Measurements from ENCODE around the gene TP53TG5.

The TP53TG5 gene

DNA sequence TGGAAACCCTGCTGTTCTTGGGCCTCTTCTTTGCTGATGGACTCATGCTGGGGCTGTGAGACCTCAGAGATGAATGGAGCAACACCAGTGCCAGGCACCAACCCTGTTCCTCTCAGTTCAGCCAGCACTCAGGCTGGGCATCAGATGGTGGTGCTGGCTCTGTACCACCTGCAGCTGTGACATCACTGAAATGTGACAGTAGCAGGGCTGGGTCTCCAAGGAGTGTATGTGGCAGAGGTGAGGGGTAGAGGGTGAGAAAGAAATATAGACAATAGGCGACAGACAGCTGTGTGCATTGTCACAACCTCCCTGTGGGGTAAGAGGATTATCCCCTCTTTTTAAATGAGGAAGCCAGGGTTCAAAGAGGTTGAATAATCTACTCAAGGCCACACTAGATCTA, at the start of gene TP53TG5:
TP53TG5 (minus strand) TSS at position 135 of the 400 bp plus-strand sequence; CDS start at position 46, 89 bp downstream.
- DNase-seq: no peak

- DNase-seq: no peak
These were observed 49.4 kb upstream of the TP53TG5 start for GRCh38 chr20:45427236-45428149.

DNA sequence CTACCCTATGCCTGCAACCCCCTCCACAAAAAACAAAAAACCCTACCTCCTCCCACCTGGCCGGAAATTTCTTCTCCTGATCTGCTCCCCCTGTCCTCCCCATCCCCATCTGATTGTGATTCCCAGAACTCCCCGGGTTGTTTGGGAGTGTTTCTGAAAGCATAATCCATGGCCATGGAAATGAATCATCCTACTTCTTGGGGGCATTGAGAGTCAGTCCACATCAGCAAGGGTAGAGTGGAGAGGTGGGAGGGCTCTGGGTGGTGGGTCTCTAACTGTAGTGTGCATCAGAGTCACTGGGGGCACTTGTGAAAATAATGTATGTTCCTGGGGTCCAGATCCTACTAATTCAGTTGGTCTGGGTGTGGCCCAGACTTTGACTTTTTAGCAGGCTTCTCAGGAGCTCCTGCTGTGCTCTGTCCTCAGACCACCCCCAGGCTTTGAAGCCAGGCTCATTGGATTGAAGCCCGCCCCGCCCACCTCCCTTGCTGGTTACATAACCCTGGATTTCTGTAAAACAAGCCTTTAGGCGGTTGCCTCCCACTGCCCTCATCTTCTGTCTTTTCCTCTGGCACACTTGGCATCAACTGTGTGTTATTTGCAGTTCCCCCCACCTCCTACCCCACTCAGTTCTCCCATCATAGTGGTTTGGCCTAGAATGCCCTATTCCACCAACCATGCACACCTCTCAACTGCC, 48.3 kb upstream of the TP53TG5 start:
- no peak for DNase-seq

DNA sequence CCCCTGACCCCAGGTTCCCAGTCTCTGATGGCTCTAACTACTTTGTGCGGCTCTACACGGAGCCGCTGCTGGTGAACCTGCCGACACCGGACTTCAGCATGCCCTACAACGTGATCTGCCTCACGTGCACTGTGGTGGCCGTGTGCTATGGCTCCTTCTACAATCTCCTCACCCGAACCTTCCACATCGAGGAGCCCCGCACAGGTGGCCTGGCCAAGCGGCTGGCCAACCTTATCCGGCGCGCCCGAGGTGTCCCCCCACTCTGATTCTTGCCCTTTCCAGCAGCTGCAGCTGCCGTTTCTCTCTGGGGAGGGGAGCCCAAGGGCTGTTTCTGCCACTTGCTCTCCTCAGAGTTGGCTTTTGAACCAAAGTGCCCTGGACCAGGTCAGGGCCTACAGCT, 47.4 kb upstream of the TP53TG5 start:
- DNase-seq: no peak

DNA sequence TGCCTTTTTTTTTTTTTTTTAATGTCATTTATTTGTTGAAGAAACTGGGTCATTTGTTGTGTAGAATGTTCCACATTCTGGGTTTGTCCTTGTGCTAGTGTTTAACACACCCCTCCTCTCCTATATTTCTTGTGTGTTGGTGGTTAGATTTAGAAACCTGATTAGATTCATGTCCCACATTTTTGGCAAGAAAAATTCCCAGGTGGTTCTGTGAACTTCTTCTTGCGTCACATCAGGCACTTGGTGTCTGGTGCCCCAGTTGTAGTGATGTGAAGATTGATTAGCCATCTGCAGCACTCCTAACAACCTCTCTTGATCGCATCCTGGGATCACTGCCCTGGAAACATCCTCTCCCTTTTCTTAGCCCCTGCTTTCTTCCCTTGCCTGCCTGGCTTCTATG, 45.6 kb upstream of the TP53TG5 start:
- DNase-seq: no peak

- DNase-seq: no peak
These were observed 42.0 kb upstream of the TP53TG5 start for GRCh38 chr20:45420125-45420524.

GRCh38 chr20:45419188-45420091, 41.3 kb upstream of the TP53TG5 start:
- no peak for DNase-seq

DNA sequence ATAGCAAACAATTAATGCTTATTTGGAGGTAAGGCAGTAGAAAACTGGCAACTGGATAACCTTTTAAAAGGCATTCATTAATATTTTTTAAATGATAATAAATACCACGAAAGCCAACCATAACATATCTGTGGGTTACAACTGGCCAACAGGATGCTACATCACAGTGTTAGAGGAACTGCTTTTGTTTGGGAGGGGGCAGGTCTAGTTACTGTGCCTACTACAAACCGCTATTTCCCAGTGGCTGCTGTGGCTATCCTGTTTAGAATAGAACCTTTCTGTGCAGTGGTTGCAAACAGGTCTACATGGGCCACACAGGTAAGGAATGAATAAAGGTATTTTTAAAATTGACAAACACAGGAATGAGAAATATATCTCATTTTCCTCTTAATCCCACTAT, 38.8 kb upstream of the TP53TG5 start:
- no peak for DNase-seq

DNA sequence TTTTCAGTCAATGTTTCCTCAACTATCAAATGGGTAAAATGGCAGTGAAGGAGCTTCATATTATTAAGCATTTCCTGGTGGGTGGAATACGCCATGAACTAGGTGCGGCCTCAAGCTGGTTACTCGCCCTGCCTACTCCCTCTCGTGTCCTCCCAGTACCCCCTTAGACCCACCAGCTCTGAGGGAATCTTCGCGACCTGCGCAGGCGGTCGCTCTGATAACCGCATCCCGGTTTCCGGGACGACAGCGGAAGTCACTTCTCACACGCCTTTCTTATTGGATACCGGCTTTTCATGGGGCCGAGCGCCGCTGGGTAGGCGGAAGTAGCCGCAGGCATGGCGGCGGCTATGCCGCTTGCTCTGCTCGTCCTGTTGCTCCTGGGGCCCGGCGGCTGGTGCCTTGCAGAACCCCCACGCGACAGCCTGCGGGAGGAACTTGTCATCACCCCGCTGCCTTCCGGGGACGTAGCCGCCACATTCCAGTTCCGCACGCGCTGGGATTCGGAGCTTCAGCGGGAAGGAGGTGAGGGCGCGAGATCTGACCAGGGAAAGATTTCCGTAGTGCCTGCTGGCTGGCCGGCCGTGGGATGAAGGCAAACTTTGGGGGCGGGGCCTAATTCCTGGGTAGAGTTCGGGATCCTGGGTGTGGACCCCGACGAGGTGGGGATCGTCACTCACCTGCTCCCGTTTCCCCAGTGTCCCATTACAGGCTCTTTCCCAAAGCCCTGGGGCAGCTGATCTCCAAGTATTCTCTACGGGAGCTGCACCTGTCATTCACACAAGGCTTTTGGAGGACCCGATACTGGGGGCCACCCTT, 37.9 kb upstream of the TP53TG5 start, which contains the start of gene PIGT:
PIGT (plus strand) TSS at position 320 of the 816 bp plus-strand sequence; CDS start at position 336, 16 bp downstream.
- no peak for DNase-seq

DNA sequence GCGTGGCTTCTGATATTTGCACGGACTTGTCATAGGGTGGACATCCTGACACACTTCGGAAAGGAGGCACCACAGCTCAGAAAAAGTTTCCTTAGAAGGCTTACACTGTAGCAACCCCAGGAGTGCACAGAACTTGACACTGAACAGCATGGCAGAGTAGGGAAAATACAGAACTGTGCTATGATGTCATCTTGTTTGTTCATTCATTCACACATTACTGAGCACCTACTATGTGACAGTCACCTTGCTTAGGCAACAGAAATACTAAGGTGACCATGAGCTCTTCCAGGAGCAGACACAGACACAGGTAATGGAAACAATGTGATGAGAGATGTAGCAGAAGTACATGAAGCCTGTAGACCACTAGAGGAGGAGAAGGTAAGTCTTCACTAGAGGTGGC, 35.4 kb upstream of the TP53TG5 start:
- no peak for DNase-seq

- no peak for DNase-seq
These were observed 34.5 kb upstream of the TP53TG5 start for GRCh38 chr20:45412653-45413052.

- DNase-seq: no peak
These were observed 32.8 kb upstream of the TP53TG5 start for GRCh38 chr20:45410887-45411286.

DNA sequence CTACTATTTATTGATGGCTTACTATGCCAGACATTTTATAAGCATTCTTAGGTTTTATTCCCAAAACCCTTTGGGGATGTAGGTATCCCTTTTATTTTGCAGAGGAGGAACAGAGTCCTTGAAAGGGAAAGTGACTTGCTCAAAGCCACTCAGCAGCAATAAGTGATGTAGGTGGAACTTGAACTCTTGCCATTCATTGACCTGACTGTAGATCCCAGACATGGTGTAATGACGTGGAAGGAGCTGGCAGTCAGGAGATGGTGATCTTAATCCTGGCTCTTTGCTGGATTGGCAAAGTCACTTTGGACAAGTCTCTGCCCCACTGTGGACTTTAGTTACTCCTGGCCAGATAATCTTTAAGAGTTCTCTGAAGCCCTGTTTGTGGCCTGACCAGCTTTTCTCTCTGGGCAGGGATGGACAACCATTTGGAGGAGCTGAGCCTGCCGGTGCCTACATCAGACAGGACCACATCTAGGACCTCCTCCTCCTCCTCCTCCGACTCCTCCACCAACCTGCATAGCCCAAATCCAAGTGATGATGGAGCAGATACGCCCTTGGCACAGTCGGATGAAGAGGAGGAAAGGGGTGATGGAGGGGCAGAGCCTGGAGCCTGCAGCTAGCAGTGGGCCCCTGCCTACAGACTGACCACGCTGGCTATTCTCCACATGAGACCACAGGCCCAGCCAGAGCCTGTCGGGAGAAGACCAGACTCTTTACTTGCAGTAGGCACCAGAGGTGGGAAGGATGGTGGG, 31.6 kb upstream of the TP53TG5 start:
- no peak for DNase-seq

- no peak for DNase-seq
These were observed 30.6 kb upstream of the TP53TG5 start for GRCh38 chr20:45408646-45409213.

- DNase-seq: no peak
These were observed 29.9 kb upstream of the TP53TG5 start, which contains the start of gene DBNDD2 for GRCh38 chr20:45407783-45408645. Gene DBNDD2, plus strand, starts transcription at chr20:45408289. Its CDS starts 179 bp downstream, at chr20:45408468.

- no peak for DNase-seq
These were observed 29.1 kb upstream of the TP53TG5 start for GRCh38 chr20:45407067-45407745.

GRCh38 chr20:45406260-45407066, 28.3 kb upstream of the TP53TG5 start:
- DNase-seq: no peak

GRCh38 chr20:45405571-45406259, 27.6 kb upstream of the TP53TG5 start:
- no peak for DNase-seq
